GM19468 (cell line): ENCODE results near the gene COL2A1.

ENCODE experiments used
- ATAC-seq: cut with Tn5 transposase; IDR thresholded peaks from one replicate; pipeline ENCODE4 v1.9.1; 2021; ENCODE audit warnings: mild to moderate bottlenecking, moderate library complexity, moderate number of reproducible peaks; ENCODE audit not compliant: unreplicated experiment; ENCODE audit errors: extremely low read depth

The COL2A1 gene

GRCh38 chr12:48004053-48004941 lies at the start of gene COL2A1:
Gene COL2A1, minus strand, starts transcription at chr12:48004476. Its CDS starts 155 bp downstream, at chr12:48004321.
- ATAC-seq = no peak

- ATAC-seq = no peak
Measured at GRCh38 chr12:48053883-48054282, 49.6 kb upstream of the COL2A1 start.

- ATAC-seq = no peak
Measured at GRCh38 chr12:48053122-48053521, 48.8 kb upstream of the COL2A1 start.

GRCh38 chr12:48051681-48052080 lies 47.4 kb upstream of the COL2A1 start:
- ATAC-seq = no peak

GRCh38 chr12:48050174-48050573 lies 45.9 kb upstream of the COL2A1 start:
- ATAC-seq = no peak

- ATAC-seq = no peak
Measured at GRCh38 chr12:48045965-48046518, 41.8 kb upstream of the COL2A1 start.

- ATAC-seq = no peak
Measured at GRCh38 chr12:48045061-48045846, 41.0 kb upstream of the COL2A1 start.

GRCh38 chr12:48044396-48044795 lies 40.1 kb upstream of the COL2A1 start:
- ATAC-seq = no peak

GRCh38 chr12:48043771-48044170 lies 39.5 kb upstream of the COL2A1 start:
- ATAC-seq = no peak

- ATAC-seq = no peak
Measured at GRCh38 chr12:48041591-48042423, 37.5 kb upstream of the COL2A1 start.

- ATAC-seq = no peak
Measured at GRCh38 chr12:48040354-48040753, 36.1 kb upstream of the COL2A1 start.

- ATAC-seq = no peak
Measured at GRCh38 chr12:48039151-48039550, 34.9 kb upstream of the COL2A1 start.

GRCh38 chr12:48038085-48038484 lies 33.8 kb upstream of the COL2A1 start:
- no peak for ATAC-seq

GRCh38 chr12:48037267-48037915 lies 33.1 kb upstream of the COL2A1 start:
- ATAC-seq = no peak

GRCh38 chr12:48036818-48037217 lies 32.5 kb upstream of the COL2A1 start:
- no peak for ATAC-seq

GRCh38 chr12:48034835-48035805 lies 30.8 kb upstream of the COL2A1 start:
- ATAC-seq = no peak

- no peak for ATAC-seq
Measured at GRCh38 chr12:48033451-48033850, 29.2 kb upstream of the COL2A1 start.

GRCh38 chr12:48032597-48032996 lies 28.3 kb upstream of the COL2A1 start:
- ATAC-seq = no peak
